ENCODE measurements around the gene SHLD1.

GRCh38 chr20:5716953-5717352 is 33.2 kb upstream of the SHLD1 start:
- TF ChIP-seq, protein P1, sequence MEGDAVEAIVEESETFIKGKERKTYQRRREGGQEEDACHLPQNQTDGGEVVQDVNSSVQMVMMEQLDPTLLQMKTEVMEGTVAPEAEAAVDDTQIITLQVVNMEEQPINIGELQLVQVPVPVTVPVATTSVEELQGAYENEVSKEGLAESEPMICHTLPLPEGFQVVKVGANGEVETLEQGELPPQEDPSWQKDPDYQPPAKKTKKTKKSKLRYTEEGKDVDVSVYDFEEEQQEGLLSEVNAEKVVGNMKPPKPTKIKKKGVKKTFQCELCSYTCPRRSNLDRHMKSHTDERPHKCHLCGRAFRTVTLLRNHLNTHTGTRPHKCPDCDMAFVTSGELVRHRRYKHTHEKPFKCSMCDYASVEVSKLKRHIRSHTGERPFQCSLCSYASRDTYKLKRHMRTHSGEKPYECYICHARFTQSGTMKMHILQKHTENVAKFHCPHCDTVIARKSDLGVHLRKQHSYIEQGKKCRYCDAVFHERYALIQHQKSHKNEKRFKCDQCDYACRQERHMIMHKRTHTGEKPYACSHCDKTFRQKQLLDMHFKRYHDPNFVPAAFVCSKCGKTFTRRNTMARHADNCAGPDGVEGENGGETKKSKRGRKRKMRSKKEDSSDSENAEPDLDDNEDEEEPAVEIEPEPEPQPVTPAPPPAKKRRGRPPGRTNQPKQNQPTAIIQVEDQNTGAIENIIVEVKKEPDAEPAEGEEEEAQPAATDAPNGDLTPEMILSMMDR (IDR thresholded peaks at IDR 0.05), result no peak
- TF ChIP-seq POLR2A (IDR thresholded peaks at IDR 0.05), result no peak
